HepG2 (cell line): ENCODE measurements around the gene DPEP2NB. TPM values are rescaled to one million over a fixed set of nuclear protein-coding genes. Genes with fewer than 3 reads are reported as not detected.
A peak's percentile ranks its signal among the peaks of the same experiment; 100 is the strongest.

ENCODE experiments used
- GABPB1 ChIP-seq: IDR thresholded peaks from 2 replicates; pipeline ENCODE4 v1.6.1; 2016; ENCODE audit warnings: mild to moderate bottlenecking, missing genetic modification reagents, moderate library complexity, missing compliant biosample characterization
- KAT7 ChIP-seq: IDR thresholded peaks from 2 replicates; pipeline ENCODE4 v1.6.1; 2018; ENCODE audit warnings: borderline replicate concordance, missing compliant biosample characterization
- KLF11 ChIP-seq: IDR thresholded peaks from 2 replicates; pipeline ENCODE4 v1.6.1; 2016; ENCODE audit warnings: missing compliant biosample characterization
- KLF13 ChIP-seq: sonication (generic); formaldehyde crosslinking; IDR thresholded peaks from 2 replicates; pipeline ENCODE4 v1.4.0; 2020; ENCODE audit warnings: mild to moderate bottlenecking, missing genetic modification reagents
- NBN ChIP-seq: fragments of 450-650 bp; conservative IDR thresholded peaks from 2 replicates; pipeline ENCODE4 v1.6.1; 2017
- NFKB2 ChIP-seq: sonication (generic); formaldehyde crosslinking; IDR thresholded peaks from 2 replicates; pipeline ENCODE4 v1.4.0; 2020; ENCODE audit warnings: missing genetic modification reagents, borderline replicate concordance
- PAXIP1 ChIP-seq: sonication (generic); formaldehyde crosslinking; conservative IDR thresholded peaks from 2 replicates; pipeline ENCODE4 v1.4.0; 2020; ENCODE audit warnings: mild to moderate bottlenecking, missing genetic modification reagents, moderate library complexity
- TOPORS ChIP-seq: sonication (generic); formaldehyde crosslinking; IDR thresholded peaks from 2 replicates; pipeline ENCODE4 v1.8.0; 2023; ENCODE audit warnings: mild to moderate bottlenecking, missing genetic modification reagents
- ZFP36L2 ChIP-seq: sonication (generic); formaldehyde crosslinking; IDR thresholded peaks from 2 replicates; pipeline ENCODE4 v1.4.0; 2020; ENCODE audit warnings: missing genetic modification reagents
- ZFP90 ChIP-seq: sonication (generic); formaldehyde crosslinking; IDR thresholded peaks from 2 replicates; pipeline ENCODE4 v1.8.0; 2022; ENCODE audit warnings: missing genetic modification reagents, mild to moderate bottlenecking, inconsistent platforms, borderline replicate concordance
- ZKSCAN8 ChIP-seq: IDR thresholded peaks from 2 replicates; pipeline ENCODE4 v1.6.1; 2016; ENCODE audit warnings: borderline replicate concordance, missing genetic modification reagents, missing compliant biosample characterization
- ZNF124 ChIP-seq: sonication (generic); formaldehyde crosslinking; IDR thresholded peaks from 2 replicates; pipeline ENCODE4 v1.4.0; 2020; ENCODE audit warnings: missing genetic modification reagents
- ZNF639 ChIP-seq: conservative IDR thresholded peaks from 2 replicates; pipeline ENCODE4 v1.6.1; 2018; ENCODE audit warnings: missing genetic modification reagents
- ZNF777 ChIP-seq: sonication (generic); formaldehyde crosslinking; IDR thresholded peaks from 2 replicates; pipeline ENCODE4 v1.4.0; 2020; ENCODE audit warnings: missing genetic modification reagents
- polyA plus RNA-seq, 8 experiments: library from polyadenylated mRNA; depleted of rRNA in 3 of 8; stranded (reverse) in 7 of 8; unstranded in 1 of 8; fragments of >200 nt; fragmentation: Illumina TruSeq in 4 of 8; extraction: Trizol in 4 of 8; gene quantifications; 2 replicates each; pipeline versions ENCODE4 v1.2.1 to v1.2.3, GENCODE V29; 2011 to 2016; ENCODE audit warnings: low read depth in 4 of 8, missing spikeins in 1 of 8, mixed read lengths in 1 of 8; ENCODE audit not compliant: insufficient read depth in 1 of 8
- total RNA-seq, 5 experiments: library from RNA; depleted of rRNA; stranded (reverse); fragments of >200 nt; fragmentation: Illumina TruSeq; extraction: Trizol; gene quantifications; 2 replicates each; pipeline ENCODE4 v1.2.3, GENCODE V29; 2016; ENCODE audit warnings: low read depth in 1 of 5
- TF ChIP-seq, protein P1 (sequence below): sonication (generic); formaldehyde crosslinking; IDR thresholded peaks from 2 replicates; pipeline ENCODE4 v1.4.0; 2020; ENCODE audit warnings: missing genetic modification reagents, low read depth, mild to moderate bottlenecking, borderline replicate concordance
- TF ChIP-seq, protein P2 (sequence below): sonication (generic); formaldehyde crosslinking; IDR thresholded peaks from 2 replicates; pipeline ENCODE4 v1.5.1; 2020; ENCODE audit warnings: missing genetic modification reagents, mild to moderate bottlenecking, borderline replicate concordance
- TF ChIP-seq, protein P3 (sequence below): IDR thresholded peaks from 2 replicates; pipeline ENCODE4 v1.6.1; 2016; ENCODE audit warnings: missing compliant biosample characterization, missing genetic modification reagents, borderline replicate concordance
- TF ChIP-seq, protein P4 (sequence below), 2 experiments: sonication (generic) in 1 of 2; formaldehyde crosslinking in 1 of 2; IDR thresholded peaks; 2 replicates each; pipeline versions ENCODE4 v1.5.1 to v1.6.1; 2011 to 2020; ENCODE audit warnings: borderline replicate concordance in 1 of 2, low read depth in 1 of 2, low read length in 1 of 2, mild to moderate bottlenecking in 1 of 2, missing genetic modification reagents in 1 of 2, moderate library complexity in 1 of 2

The DPEP2NB gene
- total and polyA plus RNA-seq, 2 of the 13 experiments (the other 11 are each of a cell fraction or from before 2014, with no cell fraction given): not detected

GRCh38 chr16:67968400-67969253 lies 47.1 kb downstream of the DPEP2NB start, which contains the start of gene SLC12A4 (continued):
- TF ChIP-seq PAXIP1: peak; percentile 60
- TF ChIP-seq ZFP90 (CRISPR knock-in tag): 0 out of 2 replicates have a peak, but pooled peaks have one; percentile 34
- TF ChIP-seq, protein P1, sequence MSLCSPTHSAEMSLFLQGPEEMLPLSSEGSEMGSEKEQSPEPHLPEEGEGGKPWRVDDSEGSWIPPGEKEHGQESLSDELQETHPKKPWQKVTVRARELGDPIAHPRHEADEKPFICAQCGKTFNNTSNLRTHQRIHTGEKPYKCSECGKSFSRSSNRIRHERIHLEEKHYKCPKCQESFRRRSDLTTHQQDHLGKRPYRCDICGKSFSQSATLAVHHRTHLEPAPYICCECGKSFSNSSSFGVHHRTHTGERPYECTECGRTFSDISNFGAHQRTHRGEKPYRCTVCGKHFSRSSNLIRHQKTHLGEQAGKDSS (CRISPR knock-in tag): peak; percentile 82; the same call in 1 of the 2 replicates
- TF ChIP-seq, protein P2, sequence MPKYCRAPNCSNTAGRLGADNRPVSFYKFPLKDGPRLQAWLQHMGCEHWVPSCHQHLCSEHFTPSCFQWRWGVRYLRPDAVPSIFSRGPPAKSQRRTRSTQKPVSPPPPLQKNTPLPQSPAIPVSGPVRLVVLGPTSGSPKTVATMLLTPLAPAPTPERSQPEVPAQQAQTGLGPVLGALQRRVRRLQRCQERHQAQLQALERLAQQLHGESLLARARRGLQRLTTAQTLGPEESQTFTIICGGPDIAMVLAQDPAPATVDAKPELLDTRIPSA (CRISPR knock-in tag): no peak
- peak; percentile 92 for TF ChIP-seq GABPB1
- TF ChIP-seq ZKSCAN8 (CRISPR knock-in tag): peak; percentile 61; the same call in 1 of the 2 replicates
- TF ChIP-seq ZFP36L2 (CRISPR knock-in tag): no peak
- TF ChIP-seq, protein P3, sequence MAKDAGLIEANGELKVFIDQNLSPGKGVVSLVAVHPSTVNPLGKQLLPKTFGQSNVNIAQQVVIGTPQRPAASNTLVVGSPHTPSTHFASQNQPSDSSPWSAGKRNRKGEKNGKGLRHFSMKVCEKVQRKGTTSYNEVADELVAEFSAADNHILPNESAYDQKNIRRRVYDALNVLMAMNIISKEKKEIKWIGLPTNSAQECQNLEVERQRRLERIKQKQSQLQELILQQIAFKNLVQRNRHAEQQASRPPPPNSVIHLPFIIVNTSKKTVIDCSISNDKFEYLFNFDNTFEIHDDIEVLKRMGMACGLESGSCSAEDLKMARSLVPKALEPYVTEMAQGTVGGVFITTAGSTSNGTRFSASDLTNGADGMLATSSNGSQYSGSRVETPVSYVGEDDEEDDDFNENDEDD (CRISPR knock-in tag): peak; percentile 94
- TF ChIP-seq, protein P4, sequence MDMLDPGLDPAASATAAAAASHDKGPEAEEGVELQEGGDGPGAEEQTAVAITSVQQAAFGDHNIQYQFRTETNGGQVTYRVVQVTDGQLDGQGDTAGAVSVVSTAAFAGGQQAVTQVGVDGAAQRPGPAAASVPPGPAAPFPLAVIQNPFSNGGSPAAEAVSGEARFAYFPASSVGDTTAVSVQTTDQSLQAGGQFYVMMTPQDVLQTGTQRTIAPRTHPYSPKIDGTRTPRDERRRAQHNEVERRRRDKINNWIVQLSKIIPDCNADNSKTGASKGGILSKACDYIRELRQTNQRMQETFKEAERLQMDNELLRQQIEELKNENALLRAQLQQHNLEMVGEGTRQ (IDR thresholded peaks at IDR 0.05; ENCODE audit: low read depth, low read length): no peak
- TF ChIP-seq, protein P4 (CRISPR knock-in tag; IDR thresholded peaks at IDR 0.05; ENCODE audit: borderline replicate concordance): peak; percentile 52; the same call in 1 of the 2 replicates
- TF ChIP-seq ZNF124 (CRISPR knock-in tag): 0 out of 2 replicates have a peak, but pooled peaks have one; percentile 59
- peak; percentile 89 for TF ChIP-seq ZNF639 (CRISPR knock-in tag)
- peak; percentile 57; the same call in 1 of the 2 replicates for TF ChIP-seq TOPORS (CRISPR knock-in tag)
- no peak for TF ChIP-seq KLF13
- TF ChIP-seq NBN: no peak
- peak; percentile 93 for TF ChIP-seq KAT7
- peak; percentile 81 for TF ChIP-seq ZNF777
- no peak; the same call in none of the 2 replicates for TF ChIP-seq KLF11 (CRISPR knock-in tag)
- peak; percentile 35; the same call in 1 of the 2 replicates for TF ChIP-seq NFKB2 (CRISPR knock-in tag)
